Measurements from ENCODE around the gene CNIH3. TPM values are rescaled to one million over a fixed set of nuclear protein-coding genes. Genes with fewer than 3 reads are reported as not detected.

CNIH3 gene
- total RNA-seq, 1 donor from 2014 or later, result 4.2 TPM

GRCh38 chr1:224733027-224733911 is 117.2 kb downstream of the CNIH3 start:
- H3K4me3 Mint-ChIP-seq (ENCODE audit: unreplicated experiment), result no peak overlapping the region
- no peaks in the 10 kb centered on the region for H3K9me3 Mint-ChIP-seq (ENCODE audit: unreplicated experiment)
- peaks cover 22% of the 10 kb centered on the region for H3K27me3 Mint-ChIP-seq (ENCODE audit: unreplicated experiment)
- no peaks in the 10 kb centered on the region for H3K36me3 Mint-ChIP-seq (ENCODE audit: unreplicated experiment)
- DNase-seq (ENCODE audit: extremely low spot score, unreplicated experiment), result no peak
- peaks cover 9% of the 10 kb centered on the region for H3K4me1 Mint-ChIP-seq (ENCODE audit: unreplicated experiment)
- TF ChIP-seq CTCF (IDR thresholded peaks at IDR 0.05), result no peak
- H3K27ac Mint-ChIP-seq (ENCODE audit: unreplicated experiment), result no peak overlapping the region

- H3K27me3 Mint-ChIP-seq (ENCODE audit: unreplicated experiment), result peaks cover 24% of the 10 kb centered on the region
- TF ChIP-seq CTCF (IDR thresholded peaks at IDR 0.05), result no peak
- H3K36me3 Mint-ChIP-seq (ENCODE audit: unreplicated experiment), result no peaks in the 10 kb centered on the region
- H3K27ac Mint-ChIP-seq (ENCODE audit: unreplicated experiment), result no peak overlapping the region
- peaks cover 9% of the 10 kb centered on the region for H3K4me1 Mint-ChIP-seq (ENCODE audit: unreplicated experiment)
- no peak overlapping the region for H3K4me3 Mint-ChIP-seq (ENCODE audit: unreplicated experiment)
- H3K9me3 Mint-ChIP-seq (ENCODE audit: unreplicated experiment), result no peaks in the 10 kb centered on the region
- no peak for DNase-seq (ENCODE audit: extremely low spot score, unreplicated experiment)
Measured at GRCh38 chr1:224734261-224734935, 118.3 kb downstream of the CNIH3 start.

- no peaks in the 10 kb centered on the region for H3K36me3 Mint-ChIP-seq (ENCODE audit: unreplicated experiment)
- H3K27ac Mint-ChIP-seq (ENCODE audit: unreplicated experiment), result no peak overlapping the region
- no peak overlapping the region for H3K4me3 Mint-ChIP-seq (ENCODE audit: unreplicated experiment)
- no peak for TF ChIP-seq CTCF (IDR thresholded peaks at IDR 0.05)
- H3K4me1 Mint-ChIP-seq (ENCODE audit: unreplicated experiment), result peaks cover 9% of the 10 kb centered on the region
- no peaks in the 10 kb centered on the region for H3K9me3 Mint-ChIP-seq (ENCODE audit: unreplicated experiment)
- peaks cover 24% of the 10 kb centered on the region for H3K27me3 Mint-ChIP-seq (ENCODE audit: unreplicated experiment)
- no peak for DNase-seq (ENCODE audit: extremely low spot score, unreplicated experiment)
Measured at GRCh38 chr1:224735159-224735558, 119.0 kb downstream of the CNIH3 start.

- Mint-ChIP-seq H3K9me3 (ENCODE audit: unreplicated experiment) (no peaks in the 10 kb centered on the region), H3K27ac (ENCODE audit: unreplicated experiment) (no peak overlapping the region)
Measured at GRCh38 chr1:224736619-224737352, 120.7 kb downstream of the CNIH3 start.

More at GRCh38 chr1:224736619-224737352, 120.7 kb downstream of the CNIH3 start:
- H3K27me3 Mint-ChIP-seq (ENCODE audit: unreplicated experiment), result peaks cover 22% of the 10 kb centered on the region
- no peak for DNase-seq (ENCODE audit: extremely low spot score, unreplicated experiment)
- H3K4me3 Mint-ChIP-seq (ENCODE audit: unreplicated experiment), result no peak overlapping the region
- no peak for TF ChIP-seq CTCF (IDR thresholded peaks at IDR 0.05)
- peaks cover 9% of the 10 kb centered on the region for H3K4me1 Mint-ChIP-seq (ENCODE audit: unreplicated experiment)
- H3K36me3 Mint-ChIP-seq (ENCODE audit: unreplicated experiment), result no peaks in the 10 kb centered on the region

Data from osteocyte (in vitro differentiated cells).